MCF 10A (cell line): Measurements from ENCODE around the gene NDUFV1. TPM values are rescaled to one million over a fixed set of nuclear protein-coding genes. Genes with fewer than 3 reads are reported as not detected.

ENCODE experiments used
- BruUV-seq: library from RNA; stranded (reverse); fragments of 400-500 nt; replicated peaks from 2 replicates; lab custom pipeline; 2021; lab: Mats Ljungman, UMichigan
- CTCF ChIA-PET: fragments of 300-600 bp; sonication (Branson Sonifier 250); formaldehyde crosslinking; extraction: SDS; loops from one replicate; lab custom pipeline; 2021; ENCODE audit warnings: antibody characterized with exemption, inconsistent platforms; lab: Yijun Ruan, JAX
- POLR2A ChIA-PET: fragments of 300-600, 350-650 bp; sonication (Branson Sonifier 250); formaldehyde crosslinking; extraction: SDS; loops from one replicate; lab custom pipeline; 2020; ENCODE audit warnings: antibody characterized with exemption, inconsistent platforms; lab: Yijun Ruan, JAX
- DNase-seq: peaks from one replicate; pipeline ENCODE4 v3.0.0-alpha.2; 2018; ENCODE audit not compliant: unreplicated experiment
- H3K27ac Mint-ChIP-seq: one replicate; pipeline ENCODE4 v1.8.0; 2022; ENCODE audit warnings: mild to moderate bottlenecking, low read depth, mixed read lengths; ENCODE audit not compliant: unreplicated experiment
- H3K27me3 Mint-ChIP-seq: one replicate; pipeline ENCODE4 v1.8.0; 2022; ENCODE audit warnings: mixed read lengths; ENCODE audit not compliant: insufficient read depth, unreplicated experiment
- H3K36me3 Mint-ChIP-seq: one replicate; pipeline ENCODE4 v1.8.0; 2022; ENCODE audit warnings: mild to moderate bottlenecking, moderate library complexity, mixed read lengths; ENCODE audit not compliant: insufficient read depth, unreplicated experiment
- H3K4me1 Mint-ChIP-seq: one replicate; pipeline ENCODE4 v1.8.0; 2022; ENCODE audit warnings: mixed read lengths; ENCODE audit not compliant: insufficient read depth, unreplicated experiment
- H3K4me3 Mint-ChIP-seq: one replicate; pipeline ENCODE4 v1.8.0; 2022; ENCODE audit warnings: mild to moderate bottlenecking, moderate library complexity, mixed read lengths; ENCODE audit not compliant: unreplicated experiment
- H3K9me3 Mint-ChIP-seq: one replicate; pipeline ENCODE4 v1.8.0; 2022; ENCODE audit warnings: mixed read lengths; ENCODE audit not compliant: unreplicated experiment
- CTCF ChIP-seq: fragments of 200-600 bp; IDR thresholded peaks from one replicate; pipeline ENCODE4 v1.8.0; 2022; ENCODE audit warnings: antibody characterized with exemption, mild to moderate bottlenecking; ENCODE audit not compliant: unreplicated experiment
- intact Hi-C: fragments of 100-400 bp; cut with micrococcal nuclease; formaldehyde crosslinking; loops from 2 replicates; pipeline ENCODE4 v1.14.1; 2022
- total RNA-seq: library from RNA; stranded (reverse); gene quantifications from 2 replicates; pipeline ENCODE4 v1.2.3, GENCODE V29; 2022

The NDUFV1 gene
- total RNA-seq, 1 experiment from 2014 or later, result 223 TPM

GRCh38 chr11:67632175-67632981 is 25.6 kb downstream of the NDUFV1 start:
- Mint-ChIP-seq H3K9me3 (no peaks in the 10 kb centered on the region), H3K4me1 (no peaks in the 10 kb centered on the region), H3K27me3 (no peaks in the 10 kb centered on the region), H3K36me3 (no peaks in the 10 kb centered on the region), H3K4me3 (peak overlapping the region; percentile 42), H3K27ac (no peak overlapping the region)
- BruUV-seq, result no TSS peak
- no peak for DNase-seq
- no peak for TF ChIP-seq CTCF
- intact Hi-C loops, result no loop called here
- CTCF ChIA-PET, result interaction anchor here (0.5 to 1.2 kb wide), 2 partner anchors 20 to 114 kb away, joined by 3 to 4 read pairs; no protein-coding TSS in a partner anchor
- POLR2A ChIA-PET, result interaction anchor here (0.6 kb wide), 1 partner anchor 36 kb away, joined by 4 read pairs; no protein-coding TSS in a partner anchor

GRCh38 chr11:67632982-67633755 is 26.4 kb downstream of the NDUFV1 start:
- no peaks in the 10 kb centered on the region for H3K27me3 Mint-ChIP-seq
- no peaks in the 10 kb centered on the region for H3K4me1 Mint-ChIP-seq
- BruUV-seq, result no TSS peak
- no peak overlapping the region for H3K4me3 Mint-ChIP-seq
- H3K36me3 Mint-ChIP-seq, result no peaks in the 10 kb centered on the region
- no peak overlapping the region for H3K27ac Mint-ChIP-seq
- POLR2A ChIA-PET, result no interaction called here
- no peak for DNase-seq
- CTCF ChIA-PET, result interaction anchor here (0.5 to 0.6 kb wide), 2 partner anchors 23 to 25 kb away, joined by 3 read pairs; no protein-coding TSS in a partner anchor
- TF ChIP-seq CTCF, result no peak
- no peaks in the 10 kb centered on the region for H3K9me3 Mint-ChIP-seq
- intact Hi-C loops, result no loop called here

- no peaks in the 10 kb centered on the region for H3K27me3 Mint-ChIP-seq
- no peak for TF ChIP-seq CTCF
- BruUV-seq, result no TSS peak
- intact Hi-C loops, result no loop called here
- ChIA-PET POLR2A (no interaction called here), CTCF (interaction anchor here (0.6 kb wide), 1 partner anchor 25 kb away, joined by 3 read pairs; no protein-coding TSS in a partner anchor)
- no peaks in the 10 kb centered on the region for H3K9me3 Mint-ChIP-seq
- no peak overlapping the region for H3K27ac Mint-ChIP-seq
- no peaks in the 10 kb centered on the region for H3K36me3 Mint-ChIP-seq
- no peak for DNase-seq
- no peak overlapping the region for H3K4me3 Mint-ChIP-seq
- H3K4me1 Mint-ChIP-seq, result no peaks in the 10 kb centered on the region
Observed at GRCh38 chr11:67633758-67634365, 27.1 kb downstream of the NDUFV1 start.
